Esophagus muscularis mucosa (tissue), 4 donors: ENCODE measurements around the gene CDK14. TPM values are rescaled to one million over a fixed set of nuclear protein-coding genes. Genes with fewer than 3 reads are reported as not detected.

Experiments
- DNase-seq: peaks from one replicate; pipeline ENCODE4 v3.0.0-alpha.2; 2017; ENCODE audit errors: extremely low spot score
- H3K27ac ChIP-seq, 4 donors: fragments of 200-600 bp; sonication (generic); replicated peaks in 1 of 4; 1 replicate in 3 of 4; 2 replicates in 1 of 4; pipeline ENCODE4 v1.5.1; 2016 to 2019; ENCODE audit warnings: mild to moderate bottlenecking in 1 of 4
- H3K27me3 ChIP-seq, 4 donors: fragments of 200-600 bp; sonication (generic); one replicate each; pipeline versions ENCODE4 v1.5.1 to v1.6.0; 2016 to 2019
- H3K36me3 ChIP-seq, 4 donors: fragments of 200-600 bp; sonication (generic); one replicate each; pipeline ENCODE4 v1.5.1; 2016 to 2019
- H3K4me1 ChIP-seq, 4 donors: fragments of 200-600 bp; sonication (generic); one replicate each; pipeline ENCODE4 v1.5.1; 2016 to 2019
- H3K4me3 ChIP-seq, 4 donors: fragments of 200-600 bp; sonication (generic); 1 replicate in 2 of 4; 2 replicates in 2 of 4; pipeline ENCODE4 v1.5.1; 2016 to 2019; ENCODE audit warnings: mild to moderate bottlenecking in 4 of 4, moderate library complexity in 1 of 4
- H3K9me3 ChIP-seq, 4 donors: fragments of 200-600 bp; sonication (generic); 1 replicate in 3 of 4; 2 replicates in 1 of 4; pipeline ENCODE4 v1.5.1; 2016 to 2019
- CTCF ChIP-seq, 3 experiments: fragments of 200-600 bp in 2 of 3; fragments of 450-650 bp in 1 of 3; sonication (generic) in 2 of 3; IDR thresholded peaks; one replicate each; pipeline ENCODE4 v1.5.1; 2017 to 2019; ENCODE audit warnings: antibody characterized with exemption in 3 of 3, mild to moderate bottlenecking in 2 of 3, moderate library complexity in 1 of 3
- EP300 ChIP-seq: sonication (generic); formaldehyde crosslinking; IDR thresholded peaks from one replicate; pipeline ENCODE4 v1.6.1; 2017; ENCODE audit warnings: antibody characterized with exemption
- POLR2A ChIP-seq: fragments of 450-650 bp; IDR thresholded peaks from one replicate; pipeline ENCODE4 v1.6.1; 2017; ENCODE audit warnings: antibody characterized with exemption, moderate library complexity, mild to moderate bottlenecking, low read depth
- POLR2AphosphoS5 ChIP-seq, 2 donors: sonication (generic); formaldehyde crosslinking; IDR thresholded peaks; one replicate each; pipeline ENCODE4 v1.6.1; 2017; ENCODE audit warnings: antibody characterized with exemption in 2 of 2
- WGBS: methylation state at CpG from one replicate; pipeline ENCODE4 v1.1.5; 2018; 5-methylcytosine and 5-hydroxymethylcytosine counted together
- intact Hi-C: fragments of 100-400 bp; cut with DNase I; formaldehyde crosslinking; loops from one replicate; pipeline ENCODE4 v1.15.1; 2023
- total RNA-seq, 4 donors: library from RNA; depleted of rRNA; stranded (reverse); fragments of >200 nt; gene quantifications; one replicate each; pipeline versions ENCODE4 v1.1.0 to v1.2.1, GENCODE V29; 2016

CDK14 gene
- total RNA-seq, 4 donors from 2014 or later = 9.6 to 17.7 (median 14.3) TPM

- TF ChIP-seq EP300 (no peak), CTCF (IDR thresholded peaks at IDR 0.05) (no peak), POLR2AphosphoS5 (IDR thresholded peaks at IDR 0.05) (no peak), POLR2A (no peak)
- 85% methylated on average over 3 of the region's 3 CpGs for WGBS
- intact Hi-C loops = no loop called here
- Histone ChIP-seq H3K4me1 (peaks cover 0 to 6% (median 2%) of the 10 kb centered on the region in 4 donors), H3K4me3 (no peak overlapping the region), H3K9me3 (no peaks in the 10 kb centered on the region), H3K27ac (no peak overlapping the region), H3K27me3 (no peaks in the 10 kb centered on the region), H3K36me3 (no peaks in the 10 kb centered on the region)
- DNase-seq = no peak
Measured at GRCh38 chr7:90617442-90617841, 21.3 kb downstream of the CDK14 start.

- no peaks in the 10 kb centered on the region for H3K36me3 ChIP-seq
- H3K4me1 ChIP-seq = peaks cover 3 to 15% (median 9%) of the 10 kb centered on the region in 4 donors
- DNase-seq = no peak
- no peaks in the 10 kb centered on the region for H3K27me3 ChIP-seq
- H3K4me3 ChIP-seq = no peak overlapping the region
- H3K9me3 ChIP-seq = no peaks in the 10 kb centered on the region
- intact Hi-C loops = no loop called here
- TF ChIP-seq EP300 (no peak), CTCF (IDR thresholded peaks at IDR 0.05) (no peak), POLR2A (no peak), POLR2AphosphoS5 (IDR thresholded peaks at IDR 0.05) (no peak)
- WGBS = 84% methylated on average over 4 of the region's 4 CpGs
- H3K27ac ChIP-seq = no peak overlapping the region
Measured at GRCh38 chr7:90618876-90619275, 22.8 kb downstream of the CDK14 start.

GRCh38 chr7:90621125-90621746, 25.1 kb downstream of the CDK14 start:
- 89% methylated on average over 2 of the region's 2 CpGs for WGBS
- Histone ChIP-seq H3K4me1 (peaks cover 26 to 37% (median 30%) of the 10 kb centered on the region in 4 donors), H3K27ac (no peak overlapping the region), H3K27me3 (no peaks in the 10 kb centered on the region), H3K4me3 (no peak overlapping the region), H3K9me3 (no peaks in the 10 kb centered on the region), H3K36me3 (no peaks in the 10 kb centered on the region)
- TF ChIP-seq EP300 = no peak
- TF ChIP-seq POLR2A = no peak
- no peak for TF ChIP-seq POLR2AphosphoS5 (IDR thresholded peaks at IDR 0.05)
- no peak for TF ChIP-seq CTCF (IDR thresholded peaks at IDR 0.05)
- DNase-seq = no peak
- intact Hi-C loops = loop anchor here (10.0 kb wide), 1 partner anchor 166 kb away; no protein-coding TSS in a partner anchor

- peaks cover 26 to 37% (median 30%) of the 10 kb centered on the region in 4 donors for H3K4me1 ChIP-seq
- TF ChIP-seq POLR2AphosphoS5 (IDR thresholded peaks at IDR 0.05) (no peak), POLR2A (no peak), CTCF (IDR thresholded peaks at IDR 0.05) (no peak), EP300 (no peak)
- no peaks in the 10 kb centered on the region for H3K36me3 ChIP-seq
- 80% methylated on average over 4 of the region's 4 CpGs for WGBS
- no peak overlapping the region for H3K27ac ChIP-seq
- H3K27me3 ChIP-seq = no peaks in the 10 kb centered on the region
- DNase-seq = no peak
- intact Hi-C loops = loop anchor here (10.0 kb wide), 1 partner anchor 167 kb away; no protein-coding TSS in a partner anchor
- H3K9me3 ChIP-seq = no peaks in the 10 kb centered on the region
- no peak overlapping the region for H3K4me3 ChIP-seq
Measured at GRCh38 chr7:90621747-90622140, 25.6 kb downstream of the CDK14 start.

- intact Hi-C loops = loop anchor here (10.0 kb wide), 1 partner anchor 168 kb away; no protein-coding TSS in a partner anchor
- H3K4me1 ChIP-seq = peaks cover 26 to 37% (median 30%) of the 10 kb centered on the region in 4 donors
- no peaks in the 10 kb centered on the region for H3K27me3 ChIP-seq
- H3K27ac ChIP-seq = no peak overlapping the region
- no peak for DNase-seq
- TF ChIP-seq POLR2AphosphoS5 (IDR thresholded peaks at IDR 0.05) (no peak), POLR2A (no peak), CTCF (IDR thresholded peaks at IDR 0.05) (no peak), EP300 (no peak)
- no peaks in the 10 kb centered on the region for H3K36me3 ChIP-seq
- H3K4me3 ChIP-seq = no peak overlapping the region
- WGBS = 86% methylated on average over 2 of the region's 2 CpGs
- no peaks in the 10 kb centered on the region for H3K9me3 ChIP-seq
Measured at GRCh38 chr7:90622670-90623069, 26.5 kb downstream of the CDK14 start.
